HepG2 (cell line): ENCODE data around the gene PLK3. TPM values are rescaled to one million over a fixed set of nuclear protein-coding genes. Genes with fewer than 3 reads are reported as not detected.

Experiments used
- ATAC-seq: fragments of 200-7000 bp; cut with Tn5 transposase; 3 replicates; pipeline ENCODE4 v1.9.1; 2020; ENCODE audit warnings: mild to moderate bottlenecking, moderate library complexity
- BruUV-seq: library from RNA; stranded (reverse); fragments of 400-500 nt; replicated peaks from 2 replicates; lab custom pipeline; 2021; lab: Mats Ljungman, UMichigan
- CTCF ChIA-PET: fragments of 300-600 bp; formaldehyde crosslinking; extraction: SDS; loops from one replicate; lab custom pipeline; 2021; ENCODE audit warnings: low total read pairs, inconsistent platforms, low intra/inter-chr PET ratio; lab: Yijun Ruan, JAX
- POLR2A ChIA-PET: fragments of 350-600 bp; sonication (Branson Sonifier 250); formaldehyde crosslinking; loops from one replicate; lab custom pipeline; 2020; ENCODE audit warnings: antibody characterized with exemption, inconsistent platforms; lab: Yijun Ruan, JAX
- DNase-seq: peaks from one replicate; pipeline ENCODE4 v3.0.0-alpha.2; 2015; ENCODE audit warnings: low spot score
- FAIRE-seq: peaks from 3 replicates; lab custom pipeline; 2011; peaks lifted over from hg19 to GRCh38; lab: Jason Lieb, UNC
- H2AFZ ChIP-seq: one replicate; pipeline ENCODE4 v1.6.1; 2011; ENCODE audit warnings: low read length, inconsistent platforms
- H3K27ac ChIP-seq: fragments of 300-600 bp; 3 replicates; pipeline ENCODE4 v1.8.0; 2011; ENCODE audit warnings: mixed run types, mild to moderate bottlenecking, mixed read lengths, low read length, inconsistent platforms; ENCODE audit not compliant: insufficient read depth; ENCODE audit errors: extremely low read length
- H3K27me3 ChIP-seq, 2 experiments: fragments of 200-600 bp in 1 of 2; 2 replicates in 1 of 2; 3 replicates in 1 of 2; pipeline versions ENCODE4 v1.6.0 to v1.8.0; 2011; ENCODE audit warnings: low read length in 2 of 2, mild to moderate bottlenecking in 2 of 2, moderate library complexity in 2 of 2, inconsistent platforms in 1 of 2; ENCODE audit not compliant: insufficient read depth in 2 of 2, control insufficient read depth in 1 of 2
- H3K36me3 ChIP-seq, 2 experiments: fragments of 200-600 bp in 1 of 2; replicated peaks in 1 of 2; 2 replicates in 1 of 2; 3 replicates in 1 of 2; pipeline versions ENCODE4 v1.5.1 to v1.8.0; 2011; ENCODE audit warnings: low read length in 2 of 2, inconsistent platforms in 1 of 2; ENCODE audit not compliant: insufficient read depth in 2 of 2, control insufficient read depth in 1 of 2
- H3K4me1 ChIP-seq: 2 replicates; pipeline ENCODE4 v1.5.1; 2012; ENCODE audit warnings: low read length, inconsistent platforms; ENCODE audit not compliant: insufficient read depth
- H3K4me2 ChIP-seq: 2 replicates; pipeline ENCODE4 v1.6.0; 2011; ENCODE audit warnings: low read depth, low read length, inconsistent platforms
- H3K4me3 ChIP-seq, 3 experiments: fragments of 200-600 bp in 1 of 3; sonication (generic), shearing (Covaris generic) in 1 of 3; replicated peaks in 1 of 3; 2 replicates each; pipeline ENCODE4 v1.5.1; 2011 to 2016; ENCODE audit warnings: low read length in 3 of 3, inconsistent platforms in 2 of 3, low read depth in 2 of 3, mild to moderate bottlenecking in 2 of 3, control low read depth in 1 of 3, mixed read lengths in 1 of 3; ENCODE audit not compliant: insufficient read depth in 1 of 3
- H3K79me2 ChIP-seq: one replicate; pipeline ENCODE4 v1.6.1; 2011; ENCODE audit warnings: low read length, inconsistent platforms; ENCODE audit not compliant: insufficient read depth
- H3K9ac ChIP-seq: 2 replicates; pipeline ENCODE4 v1.6.0; 2011; ENCODE audit warnings: mild to moderate bottlenecking, low read depth, low read length, inconsistent platforms; ENCODE audit not compliant: insufficient read depth
- H3K9me3 ChIP-seq: 2 replicates; pipeline ENCODE4 v1.5.1; 2012; ENCODE audit warnings: mild to moderate bottlenecking, low read length
- H4K20me1 ChIP-seq: 2 replicates; pipeline ENCODE4 v1.6.0; 2011; ENCODE audit warnings: inconsistent platforms, mild to moderate bottlenecking, low read length, moderate library complexity; ENCODE audit not compliant: insufficient read depth
- AFF4 ChIP-seq: sonication (generic); formaldehyde crosslinking; IDR thresholded peaks from 2 replicates; pipeline ENCODE4 v1.4.0; 2020; ENCODE audit warnings: missing genetic modification reagents
- AGO1 ChIP-seq: fragments of 200-400 bp; formaldehyde crosslinking; IDR thresholded peaks from 2 replicates; pipeline ENCODE4 v1.6.1; 2017; ENCODE audit warnings: mild to moderate bottlenecking, low read depth, low read length, moderate library complexity; ENCODE audit not compliant: poor library complexity, severe bottlenecking
- BCL6 ChIP-seq: IDR thresholded peaks from 2 replicates; pipeline ENCODE4 v1.6.1; 2016; ENCODE audit warnings: missing genetic modification reagents, missing compliant biosample characterization
- ETV6 ChIP-seq: sonication (generic); formaldehyde crosslinking; conservative IDR thresholded peaks from 2 replicates; pipeline ENCODE4 v1.4.0; 2020; ENCODE audit warnings: missing genetic modification reagents
- FOXP1 ChIP-seq, 2 experiments: fragments of 450-650 bp in 1 of 2; IDR thresholded peaks; 2 replicates each; pipeline ENCODE4 v1.6.1; 2017 to 2018; ENCODE audit warnings: antibody characterized with exemption in 1 of 2
- JUN ChIP-seq: sonication (generic); formaldehyde crosslinking; IDR thresholded peaks from 2 replicates; pipeline ENCODE4 v1.4.0; 2020; ENCODE audit warnings: mild to moderate bottlenecking, missing genetic modification reagents
- KAT7 ChIP-seq: IDR thresholded peaks from 2 replicates; pipeline ENCODE4 v1.6.1; 2018; ENCODE audit warnings: borderline replicate concordance, missing compliant biosample characterization
- NCOA1 ChIP-seq: sonication (generic); formaldehyde crosslinking; IDR thresholded peaks from 2 replicates; pipeline ENCODE4 v1.9.0; 2021; ENCODE audit warnings: missing genetic modification reagents
- NCOA2 ChIP-seq: sonication (generic); formaldehyde crosslinking; IDR thresholded peaks from 2 replicates; pipeline ENCODE4 v1.8.0; 2022; ENCODE audit warnings: inconsistent platforms
- PLSCR1 ChIP-seq: sonication (generic); formaldehyde crosslinking; IDR thresholded peaks from 2 replicates; pipeline ENCODE4 v1.5.0; 2020; ENCODE audit warnings: missing genetic modification reagents, mild to moderate bottlenecking, borderline replicate concordance
- SOX6 ChIP-seq, 2 experiments: fragments of 450-650 bp in 1 of 2; sonication (generic) in 1 of 2; formaldehyde crosslinking in 1 of 2; IDR thresholded peaks; 2 replicates each; pipeline versions ENCODE4 v1.4.0 to v1.6.1; 2017 to 2020; ENCODE audit warnings: antibody characterized with exemption in 1 of 2, mild to moderate bottlenecking in 1 of 2, missing genetic modification reagents in 1 of 2
- YEATS2 ChIP-seq: sonication (generic); formaldehyde crosslinking; IDR thresholded peaks from 2 replicates; pipeline ENCODE4 v1.4.0; 2020; ENCODE audit warnings: missing genetic modification reagents, borderline replicate concordance
- ZFX ChIP-seq: sonication (generic); formaldehyde crosslinking; IDR thresholded peaks from 2 replicates; pipeline ENCODE4 v1.4.0; 2020; ENCODE audit warnings: mild to moderate bottlenecking, low read depth, missing genetic modification reagents, moderate library complexity
- ZNF580 ChIP-seq: IDR thresholded peaks from 2 replicates; pipeline ENCODE4 v1.6.1; 2016; ENCODE audit warnings: low read depth, borderline replicate concordance
- ZSCAN5A ChIP-seq: sonication (generic); formaldehyde crosslinking; IDR thresholded peaks from 2 replicates; pipeline ENCODE4 v1.8.0; 2022; ENCODE audit warnings: mild to moderate bottlenecking, missing genetic modification reagents, borderline replicate concordance
- WGBS: methylation state at CpG from one replicate; pipeline ENCODE4 v1.1.6; 2017; ENCODE audit warnings: low lambda C conversion rate; 5-methylcytosine and 5-hydroxymethylcytosine counted together
- in situ Hi-C: cut with HindIII; loops from 2 replicates; pipeline ENCODE4 v1.10.0; 2017; ENCODE audit warnings: low pct_unique_long_range_greater_than_20kb; ENCODE audit not compliant: extremely low pct_ligation_motif_present
- intact Hi-C: fragments of 100-400 bp; cut with micrococcal nuclease; formaldehyde crosslinking; loops from one replicate; pipeline ENCODE4 v1.10.0; 2022; ENCODE audit not compliant: unreplicated experiment
- polyA plus RNA-seq, 8 experiments: library from polyadenylated mRNA; depleted of rRNA in 3 of 8; stranded (reverse) in 7 of 8; unstranded in 1 of 8; fragments of >200 nt; fragmentation: Illumina TruSeq in 4 of 8; extraction: Trizol in 4 of 8; gene quantifications; 2 replicates each; pipeline versions ENCODE4 v1.2.1 to v1.2.3, GENCODE V29; 2011 to 2016; ENCODE audit warnings: low read depth in 4 of 8, missing spikeins in 1 of 8, mixed read lengths in 1 of 8; ENCODE audit not compliant: insufficient read depth in 1 of 8
- total RNA-seq, 5 experiments: library from RNA; depleted of rRNA; stranded (reverse); fragments of >200 nt; fragmentation: Illumina TruSeq; extraction: Trizol; gene quantifications; 2 replicates each; pipeline ENCODE4 v1.2.3, GENCODE V29; 2016; ENCODE audit warnings: low read depth in 1 of 5

Gene PLK3
- total and polyA plus RNA-seq, 2 of the 13 experiments (the other 11 are each of a cell fraction or from before 2014, with no cell fraction given), result 9.8 to 16.9 TPM

- Histone ChIP-seq H3K36me3 (no peaks in the 10 kb centered on the region; a peak in 1 of 5 replicates), H3K27me3 (no peaks in the 10 kb centered on the region), H2AFZ (peak overlapping the region; percentile 73), H3K9ac (peak overlapping the region; percentile 99), H3K4me3 (peak overlapping the region; percentile 57 to 80 (median 64)), H3K9me3 (no peaks in the 10 kb centered on the region), H3K27ac (peak overlapping the region; percentile 100), H3K4me1 (peaks cover 30% of the 10 kb centered on the region), H3K79me2 (no peaks in the 10 kb centered on the region), H3K4me2 (peak overlapping the region; percentile 87), H4K20me1 (no peaks in the 10 kb centered on the region)
- ATAC-seq (peak; percentile 89), DNase-seq (peak; percentile 90), FAIRE-seq (peak; percentile 92)
- in situ Hi-C loops (no loop called here), intact Hi-C loops (loop anchor here (5.0 to 10.0 kb wide), 2 partner anchors 37 to 485 kb away; no protein-coding TSS in a partner anchor)
- ChIA-PET CTCF (no interaction called here), POLR2A (interaction anchor here (0.8 to 11.3 kb wide), 31 partner anchors 7 to 680 kb away, joined by 3 to 570 read pairs (median 7); partner anchors contain the start of genes ARMH1, BEST4, BTBD19 and CCDC163)
- WGBS, result 3% methylated on average over 19 of the region's 33 CpGs
- TSS peak; percentile 94 for BruUV-seq
- TF ChIP-seq NCOA1 (no peak), ZFX (CRISPR knock-in tag) (peak; percentile 52), SOX6 (IDR thresholded peaks at IDR 0.05) (no peak), SOX6 (CRISPR knock-in tag; IDR thresholded peaks at IDR 0.05) (peak; percentile 74), ZNF580 (peak; percentile 72; the same call in 1 of the 2 replicates), YEATS2 (peak; percentile 61; the same call in 1 of the 2 replicates), FOXP1 (IDR thresholded peaks at IDR 0.05) (no peak), FOXP1 (CRISPR knock-in tag; IDR thresholded peaks at IDR 0.05) (peak; percentile 33; the same call in 1 of the 2 replicates), BCL6 (CRISPR knock-in tag) (0 out of 2 replicates have a peak, but pooled peaks have one; percentile 5), ZSCAN5A (CRISPR knock-in tag) (no peak), AFF4 (CRISPR knock-in tag) (peak; percentile 82; the same call in 1 of the 2 replicates), PLSCR1 (CRISPR knock-in tag) (no peak; the same call in 1 of the 2 replicates), AGO1 (peak; percentile 84), KAT7 (no peak), ETV6 (peak; percentile 25; the same call in 1 of the 2 replicates), NCOA2 (peak; percentile 64), JUN (CRISPR knock-in tag) (no peak)
Observed at GRCh38 chr1:44819608-44820327, 19.6 kb downstream of the PLK3 start.
